Measurements from ENCODE around the gene SERPIND1.

The SERPIND1 gene

GRCh38 chr22:20774882-20775281 is 969 bp downstream of the SERPIND1 start:
- Histone ChIP-seq H3K4me3 (ENCODE audit: insufficient read depth, low read depth, low read length) (no peak overlapping the region), H3K9me3 (ENCODE audit: control insufficient read depth, low read length) (no peaks in the 10 kb centered on the region), H3K27me3 (ENCODE audit: control insufficient read depth, insufficient read depth, low read length, poor library complexity, severe bottlenecking) (no peaks in the 10 kb centered on the region), H3K36me3 (ENCODE audit: control insufficient read depth, insufficient read depth, low read length) (no peaks in the 10 kb centered on the region), H3K27ac (ENCODE audit: insufficient read depth, low read depth, low read length, poor library complexity, severe bottlenecking) (no peak overlapping the region), H3K4me1 (ENCODE audit: control insufficient read depth, insufficient read depth, low read length) (no peaks in the 10 kb centered on the region)
- 90 to 98% methylated on average over 4 of the region's 4 CpGs for WGBS, 2 experiments

- Histone ChIP-seq H3K4me1 (ENCODE audit: control insufficient read depth, insufficient read depth, low read length) (no peaks in the 10 kb centered on the region), H3K4me3 (ENCODE audit: insufficient read depth, low read depth, low read length) (no peak overlapping the region), H3K36me3 (ENCODE audit: control insufficient read depth, insufficient read depth, low read length) (no peaks in the 10 kb centered on the region), H3K9me3 (ENCODE audit: control insufficient read depth, low read length) (no peaks in the 10 kb centered on the region), H3K27ac (ENCODE audit: insufficient read depth, low read depth, low read length, poor library complexity, severe bottlenecking) (no peak overlapping the region), H3K27me3 (ENCODE audit: control insufficient read depth, insufficient read depth, low read length, poor library complexity, severe bottlenecking) (no peaks in the 10 kb centered on the region)
- WGBS, 2 experiments: 90 to 97% methylated on average over 4 of the region's 4 CpGs
These were observed 1.5 kb downstream of the SERPIND1 start for GRCh38 chr22:20775342-20775895.

DNA sequence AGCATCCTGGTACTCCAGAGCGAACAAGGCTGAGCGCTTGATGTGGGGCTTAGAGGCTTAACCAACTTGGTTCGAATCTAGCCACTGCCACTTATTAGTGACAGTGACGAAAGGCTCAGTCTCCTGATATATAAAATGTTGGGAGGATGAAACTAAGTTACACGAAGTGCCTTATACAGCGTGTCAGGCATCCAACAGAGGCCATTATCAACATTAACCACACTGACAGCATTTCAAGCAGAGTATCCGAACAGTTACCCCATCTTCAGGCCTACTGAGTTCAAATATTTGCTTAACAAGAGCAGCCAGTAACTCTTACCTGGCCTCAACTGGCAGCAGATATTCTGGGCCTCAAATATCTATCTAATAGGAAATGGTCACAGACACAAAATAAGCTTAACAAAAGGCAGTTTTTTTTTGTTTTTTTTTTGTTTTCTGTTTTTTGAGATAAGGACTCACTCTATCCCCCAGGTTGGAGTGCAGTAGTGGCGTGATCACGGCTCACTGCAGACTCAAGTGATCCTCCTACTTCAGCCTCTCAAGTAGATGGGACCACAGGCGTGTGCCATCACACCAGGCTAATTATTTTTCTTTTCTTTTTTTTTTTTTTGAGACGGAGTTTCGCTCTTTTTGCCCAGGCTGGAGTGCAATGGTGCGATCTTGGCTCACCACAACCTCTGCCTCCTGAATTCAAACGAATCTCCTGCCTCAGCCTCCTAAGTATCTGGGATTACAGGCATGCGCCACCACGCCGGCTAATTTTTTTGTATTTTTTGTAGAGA is 2.9 kb downstream of the SERPIND1 start:
- no peaks in the 10 kb centered on the region for H3K4me1 ChIP-seq (ENCODE audit: control insufficient read depth, insufficient read depth, low read length)
- H3K27ac ChIP-seq (ENCODE audit: insufficient read depth, low read depth, low read length, poor library complexity, severe bottlenecking): no peak overlapping the region
- H3K4me3 ChIP-seq (ENCODE audit: insufficient read depth, low read depth, low read length): no peak overlapping the region
- WGBS, 2 experiments: 95% methylated on average over 17 of the region's 17 CpGs
- no peaks in the 10 kb centered on the region for H3K36me3 ChIP-seq (ENCODE audit: control insufficient read depth, insufficient read depth, low read length)
- H3K9me3 ChIP-seq (ENCODE audit: control insufficient read depth, low read length): no peaks in the 10 kb centered on the region
- H3K27me3 ChIP-seq (ENCODE audit: control insufficient read depth, insufficient read depth, low read length, poor library complexity, severe bottlenecking): no peaks in the 10 kb centered on the region

DNA sequence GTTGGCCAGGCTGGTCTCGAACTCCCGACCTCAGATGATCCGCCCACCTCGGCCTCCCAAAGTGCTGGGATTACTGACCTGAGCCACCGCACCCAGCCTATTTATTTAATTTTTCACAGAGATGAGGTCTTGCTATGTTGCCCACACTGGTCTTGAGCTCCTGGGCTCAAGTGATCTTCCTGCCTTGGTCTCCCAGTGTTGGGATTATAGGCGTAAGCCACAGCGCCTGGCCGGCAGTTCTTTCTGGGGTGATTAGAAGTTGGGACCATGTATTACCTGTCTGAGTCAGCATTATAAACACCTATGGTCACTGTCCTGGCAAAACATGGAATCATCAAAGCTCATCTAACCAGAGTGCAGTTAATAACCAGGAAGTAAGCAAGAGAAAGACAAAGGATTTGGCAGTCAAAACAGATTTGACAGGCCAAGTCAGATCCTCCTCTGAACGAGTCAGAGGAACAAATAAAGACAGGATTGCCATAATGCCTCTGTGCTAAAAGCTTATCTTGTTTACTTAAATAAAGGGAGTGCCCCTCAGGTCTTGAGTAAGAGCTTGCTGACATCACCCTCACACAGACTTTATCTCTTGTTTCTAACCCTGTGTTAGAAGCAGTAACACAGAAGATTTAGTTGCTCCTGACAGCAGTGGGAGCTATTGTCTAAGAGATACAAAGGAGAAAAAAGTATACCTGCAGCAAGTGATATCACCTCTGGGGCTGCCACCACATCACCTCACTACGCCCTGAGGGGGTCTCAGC is 3.7 kb downstream of the SERPIND1 start:
- no peaks in the 10 kb centered on the region for H3K27me3 ChIP-seq (ENCODE audit: control insufficient read depth, insufficient read depth, low read length, poor library complexity, severe bottlenecking)
- 91% methylated on average over 10 of the region's 10 CpGs for WGBS, 2 experiments
- H3K9me3 ChIP-seq (ENCODE audit: control insufficient read depth, low read length): no peaks in the 10 kb centered on the region
- H3K4me3 ChIP-seq (ENCODE audit: insufficient read depth, low read depth, low read length): no peak overlapping the region
- no peak overlapping the region for H3K27ac ChIP-seq (ENCODE audit: insufficient read depth, low read depth, low read length, poor library complexity, severe bottlenecking)
- no peaks in the 10 kb centered on the region for H3K36me3 ChIP-seq (ENCODE audit: control insufficient read depth, insufficient read depth, low read length)
- H3K4me1 ChIP-seq (ENCODE audit: control insufficient read depth, insufficient read depth, low read length): no peaks in the 10 kb centered on the region

- no peak overlapping the region for H3K4me3 ChIP-seq (ENCODE audit: insufficient read depth, low read depth, low read length)
- H3K27ac ChIP-seq (ENCODE audit: insufficient read depth, low read depth, low read length, poor library complexity, severe bottlenecking): no peak overlapping the region
- WGBS, 2 experiments: 85 to 86% methylated on average over 25 of the region's 25 CpGs
These were observed 5.3 kb downstream of the SERPIND1 start for GRCh38 chr22:20779014-20779817.

GRCh38 chr22:20779818-20780158 is 5.9 kb downstream of the SERPIND1 start:
- 94% methylated on average over 5 of the region's 5 CpGs for WGBS, 2 experiments
- Histone ChIP-seq H3K36me3 (ENCODE audit: control insufficient read depth, insufficient read depth, low read length) (no peaks in the 10 kb centered on the region), H3K4me1 (ENCODE audit: control insufficient read depth, insufficient read depth, low read length) (no peaks in the 10 kb centered on the region), H3K9me3 (ENCODE audit: control insufficient read depth, low read length) (no peaks in the 10 kb centered on the region), H3K27me3 (ENCODE audit: control insufficient read depth, insufficient read depth, low read length, poor library complexity, severe bottlenecking) (no peaks in the 10 kb centered on the region), H3K27ac (ENCODE audit: insufficient read depth, low read depth, low read length, poor library complexity, severe bottlenecking) (no peak overlapping the region), H3K4me3 (ENCODE audit: insufficient read depth, low read depth, low read length) (no peak overlapping the region)

More at GRCh38 chr22:20779014-20779817, 5.3 kb downstream of the SERPIND1 start:
- Histone ChIP-seq H3K36me3 (ENCODE audit: control insufficient read depth, insufficient read depth, low read length) (no peaks in the 10 kb centered on the region), H3K9me3 (ENCODE audit: control insufficient read depth, low read length) (no peaks in the 10 kb centered on the region), H3K27me3 (ENCODE audit: control insufficient read depth, insufficient read depth, low read length, poor library complexity, severe bottlenecking) (no peaks in the 10 kb centered on the region), H3K4me1 (ENCODE audit: control insufficient read depth, insufficient read depth, low read length) (no peaks in the 10 kb centered on the region)

DNA sequence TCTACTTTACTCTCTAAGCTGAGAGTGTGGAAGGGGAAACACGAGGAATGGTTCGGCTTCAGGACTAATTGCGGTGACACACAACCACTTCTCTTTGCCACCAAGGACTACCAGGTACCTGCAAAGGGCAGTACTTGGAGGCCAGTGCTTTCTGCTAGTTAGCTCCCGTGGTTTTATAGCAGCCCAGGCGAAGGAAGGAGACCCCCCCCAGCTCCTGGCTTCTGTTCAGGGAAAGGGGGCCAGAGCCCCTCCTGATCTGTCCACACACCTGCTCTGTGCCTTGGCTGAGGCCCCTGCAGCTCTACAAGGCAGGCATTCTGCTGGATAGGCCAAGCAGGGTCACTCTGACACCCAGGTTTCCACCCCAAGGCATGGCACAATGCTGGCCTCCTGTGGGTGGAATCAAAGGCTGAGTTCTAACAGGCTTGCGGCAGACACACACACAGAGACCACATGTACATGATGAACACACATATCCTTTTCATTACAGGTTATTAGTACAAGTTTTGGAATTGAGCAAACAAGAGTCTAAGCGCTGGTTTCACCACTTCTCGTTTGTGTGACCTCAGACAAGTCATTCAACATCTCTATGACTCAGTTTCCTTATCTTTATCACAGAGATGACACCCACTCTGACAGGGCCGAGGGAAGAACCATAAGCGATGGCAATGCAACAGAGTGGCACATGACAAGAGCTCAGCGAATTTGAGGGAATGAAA is 7.5 kb downstream of the SERPIND1 start:
- H3K27me3 ChIP-seq (ENCODE audit: control insufficient read depth, insufficient read depth, low read length, poor library complexity, severe bottlenecking): no peaks in the 10 kb centered on the region
- H3K9me3 ChIP-seq (ENCODE audit: control insufficient read depth, low read length): no peaks in the 10 kb centered on the region
- no peaks in the 10 kb centered on the region for H3K36me3 ChIP-seq (ENCODE audit: control insufficient read depth, insufficient read depth, low read length)
- H3K4me3 ChIP-seq (ENCODE audit: insufficient read depth, low read depth, low read length): no peak overlapping the region
- H3K27ac ChIP-seq (ENCODE audit: insufficient read depth, low read depth, low read length, poor library complexity, severe bottlenecking): no peak overlapping the region
- 94 to 97% methylated on average over 10 of the region's 11 CpGs for whole genome bisulfite sequencing, 2 experiments
- no peaks in the 10 kb centered on the region for H3K4me1 ChIP-seq (ENCODE audit: control insufficient read depth, insufficient read depth, low read length)

GRCh38 chr22:20782083-20782482 is 8.2 kb downstream of the SERPIND1 start:
- 89 to 97% methylated on average over 3 to 4 of the region's 4 CpGs for WGBS, 2 experiments
- H3K27me3 ChIP-seq (ENCODE audit: control insufficient read depth, insufficient read depth, low read length, poor library complexity, severe bottlenecking): no peaks in the 10 kb centered on the region
- no peak overlapping the region for H3K27ac ChIP-seq (ENCODE audit: insufficient read depth, low read depth, low read length, poor library complexity, severe bottlenecking)
- H3K4me1 ChIP-seq (ENCODE audit: control insufficient read depth, insufficient read depth, low read length): no peaks in the 10 kb centered on the region
- H3K36me3 ChIP-seq (ENCODE audit: control insufficient read depth, insufficient read depth, low read length): no peaks in the 10 kb centered on the region
- no peaks in the 10 kb centered on the region for H3K9me3 ChIP-seq (ENCODE audit: control insufficient read depth, low read length)
- H3K4me3 ChIP-seq (ENCODE audit: insufficient read depth, low read depth, low read length): no peak overlapping the region

DNA sequence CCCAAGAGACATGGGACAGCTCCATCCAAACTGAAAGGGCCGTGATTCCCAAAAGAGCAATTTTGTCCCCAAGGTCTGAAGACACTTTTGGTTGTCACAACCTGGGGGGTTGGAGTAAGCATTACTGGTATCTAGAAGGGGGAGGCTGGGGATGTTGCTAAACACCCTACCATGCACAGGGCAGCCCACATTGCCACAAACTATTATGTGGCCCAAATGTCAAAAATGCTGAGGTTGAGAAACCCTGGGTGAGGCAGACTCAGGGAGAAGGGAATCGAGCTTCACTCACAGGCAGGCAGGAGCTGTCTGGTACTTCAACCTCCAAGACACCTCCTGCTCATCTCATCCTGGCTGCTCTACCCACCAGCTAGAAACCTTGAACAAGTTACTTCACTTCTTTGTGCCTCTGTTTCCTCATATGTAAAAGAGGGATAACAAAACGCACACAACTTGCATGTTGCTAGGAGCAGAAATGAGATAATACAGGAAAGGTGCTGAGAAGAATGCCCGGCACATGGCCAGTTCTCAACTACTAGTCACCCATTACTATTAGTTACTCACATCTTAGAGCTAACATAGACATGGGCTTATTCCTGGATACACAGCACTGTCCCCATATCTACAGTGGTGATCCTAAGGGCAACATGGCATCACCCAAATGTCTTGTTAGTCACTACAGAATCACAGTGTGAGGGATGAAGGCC is 8.8 kb downstream of the SERPIND1 start:
- Histone ChIP-seq H3K36me3 (ENCODE audit: control insufficient read depth, insufficient read depth, low read length) (no peaks in the 10 kb centered on the region), H3K9me3 (ENCODE audit: control insufficient read depth, low read length) (no peaks in the 10 kb centered on the region), H3K27me3 (ENCODE audit: control insufficient read depth, insufficient read depth, low read length, poor library complexity, severe bottlenecking) (no peaks in the 10 kb centered on the region), H3K27ac (ENCODE audit: insufficient read depth, low read depth, low read length, poor library complexity, severe bottlenecking) (no peak overlapping the region), H3K4me3 (ENCODE audit: insufficient read depth, low read depth, low read length) (no peak overlapping the region), H3K4me1 (ENCODE audit: control insufficient read depth, insufficient read depth, low read length) (no peaks in the 10 kb centered on the region)
- WGBS, 2 experiments: 92 to 97% methylated on average over 4 of the region's 4 CpGs
